ENCODE results near the gene NTRK3. TPM values are rescaled to one million over a fixed set of nuclear protein-coding genes. Genes with fewer than 3 reads are reported as not detected.

NTRK3 gene
- total RNA-seq, 4 donors from 2014 or later, result 0.51 to 22.2 (median 10.1) TPM

DNA sequence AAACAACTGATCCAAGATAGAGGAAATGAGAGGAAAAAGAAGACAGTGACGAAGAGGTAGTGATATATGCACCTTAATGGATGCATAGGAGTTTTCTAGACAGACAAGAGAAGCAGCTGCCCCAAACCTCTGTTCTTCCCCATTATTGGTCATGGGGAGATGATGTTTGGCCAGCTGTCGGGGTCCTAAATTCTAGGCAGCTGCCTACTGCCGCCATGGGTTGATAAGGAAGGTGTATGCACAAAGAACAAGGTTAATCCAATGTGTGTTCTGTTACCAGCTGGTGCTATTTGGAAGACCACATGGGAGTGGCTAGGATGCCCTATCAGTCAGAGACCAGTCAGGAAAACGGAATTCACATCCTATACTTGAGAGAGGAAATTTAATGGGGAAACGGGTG, 47.4 kb downstream of the NTRK3 start:
- TF ChIP-seq, protein P1, sequence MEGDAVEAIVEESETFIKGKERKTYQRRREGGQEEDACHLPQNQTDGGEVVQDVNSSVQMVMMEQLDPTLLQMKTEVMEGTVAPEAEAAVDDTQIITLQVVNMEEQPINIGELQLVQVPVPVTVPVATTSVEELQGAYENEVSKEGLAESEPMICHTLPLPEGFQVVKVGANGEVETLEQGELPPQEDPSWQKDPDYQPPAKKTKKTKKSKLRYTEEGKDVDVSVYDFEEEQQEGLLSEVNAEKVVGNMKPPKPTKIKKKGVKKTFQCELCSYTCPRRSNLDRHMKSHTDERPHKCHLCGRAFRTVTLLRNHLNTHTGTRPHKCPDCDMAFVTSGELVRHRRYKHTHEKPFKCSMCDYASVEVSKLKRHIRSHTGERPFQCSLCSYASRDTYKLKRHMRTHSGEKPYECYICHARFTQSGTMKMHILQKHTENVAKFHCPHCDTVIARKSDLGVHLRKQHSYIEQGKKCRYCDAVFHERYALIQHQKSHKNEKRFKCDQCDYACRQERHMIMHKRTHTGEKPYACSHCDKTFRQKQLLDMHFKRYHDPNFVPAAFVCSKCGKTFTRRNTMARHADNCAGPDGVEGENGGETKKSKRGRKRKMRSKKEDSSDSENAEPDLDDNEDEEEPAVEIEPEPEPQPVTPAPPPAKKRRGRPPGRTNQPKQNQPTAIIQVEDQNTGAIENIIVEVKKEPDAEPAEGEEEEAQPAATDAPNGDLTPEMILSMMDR (IDR thresholded peaks at IDR 0.05; ENCODE audit: low read depth), result no peak

DNA sequence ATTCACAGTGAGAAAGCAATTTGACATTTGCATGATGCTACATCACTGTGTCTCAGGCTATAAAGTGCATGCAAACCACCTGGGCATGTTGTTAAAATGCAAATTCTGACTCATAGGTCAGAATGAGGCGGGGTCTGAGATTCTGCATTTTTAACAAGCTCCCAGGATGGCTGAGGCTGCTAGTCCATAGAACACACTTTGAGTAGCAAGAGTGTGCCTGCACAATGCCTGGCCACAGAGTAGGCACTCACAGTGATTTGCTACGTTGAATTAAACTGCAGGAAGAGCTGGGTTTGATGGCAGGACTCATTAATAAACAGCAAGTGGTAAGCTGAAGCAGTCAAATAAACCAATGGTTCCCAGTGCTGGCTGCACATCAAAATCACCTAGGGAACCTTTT, 48.1 kb downstream of the NTRK3 start:
- TF ChIP-seq, protein P1 (IDR thresholded peaks at IDR 0.05; ENCODE audit: low read depth), result no peak

DNA sequence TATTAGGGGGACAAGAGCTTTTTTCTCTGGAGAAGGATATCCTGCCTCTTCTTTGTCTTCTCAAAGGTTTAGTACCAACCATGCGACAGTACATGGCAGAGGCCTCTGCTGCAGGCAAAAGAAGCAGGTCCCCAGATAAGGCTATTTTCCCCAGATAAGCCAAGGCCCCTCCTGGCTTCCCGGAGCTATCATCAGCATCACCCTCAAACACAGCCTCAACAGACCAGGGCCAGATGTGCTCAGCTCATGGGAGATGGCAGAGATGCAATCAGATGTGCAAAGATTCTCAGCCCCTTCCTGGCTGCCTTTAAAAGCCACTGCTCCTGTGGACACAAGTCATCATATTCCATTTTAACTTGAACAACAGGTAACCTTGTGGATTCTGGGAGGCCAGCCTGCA, 49.0 kb downstream of the NTRK3 start:
- TF ChIP-seq, protein P1 (IDR thresholded peaks at IDR 0.05; ENCODE audit: low read depth), result no peak

DNA sequence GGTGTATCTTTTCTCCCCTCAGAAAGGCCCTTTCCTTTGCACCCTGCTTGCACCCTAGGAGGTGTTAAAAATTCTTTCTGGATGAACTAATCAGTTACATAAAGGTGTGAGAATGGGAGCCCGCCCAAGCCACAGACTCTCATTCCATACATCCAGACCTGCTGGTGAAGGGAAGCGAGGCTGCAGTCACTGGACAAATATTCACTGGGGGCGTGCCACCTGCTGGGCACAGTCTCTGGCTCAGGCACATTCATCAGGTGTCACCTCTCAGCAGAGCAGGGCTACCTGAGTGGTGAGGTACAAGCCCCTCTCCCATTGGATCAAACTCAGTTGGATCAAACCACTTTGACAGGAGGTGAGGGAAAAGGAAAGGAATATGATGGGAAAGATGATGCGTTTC, 52.0 kb downstream of the NTRK3 start:
- TF ChIP-seq, protein P1 (IDR thresholded peaks at IDR 0.05; ENCODE audit: low read depth), result no peak

DNA sequence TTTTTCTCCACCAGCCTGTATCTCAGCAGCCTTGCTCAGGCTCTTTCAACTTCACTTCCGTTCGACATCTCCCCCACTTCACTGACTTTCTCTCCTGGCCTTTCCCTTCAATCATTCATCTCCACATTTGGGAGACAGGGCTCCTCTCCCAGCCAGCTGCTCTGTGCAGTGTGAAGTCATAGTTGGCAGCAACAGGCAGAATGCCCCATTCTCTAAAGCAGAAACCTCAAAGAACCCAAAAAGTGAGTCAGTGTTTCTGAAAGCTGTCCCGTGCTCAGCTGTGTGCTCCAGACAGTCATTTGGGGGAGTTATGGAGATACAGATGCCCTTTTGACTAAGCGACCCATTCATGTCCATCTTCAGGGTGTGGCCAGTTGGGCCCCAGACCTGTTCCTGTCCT, 54.3 kb downstream of the NTRK3 start:
- TF ChIP-seq, protein P1 (IDR thresholded peaks at IDR 0.05; ENCODE audit: low read depth), result no peak

DNA sequence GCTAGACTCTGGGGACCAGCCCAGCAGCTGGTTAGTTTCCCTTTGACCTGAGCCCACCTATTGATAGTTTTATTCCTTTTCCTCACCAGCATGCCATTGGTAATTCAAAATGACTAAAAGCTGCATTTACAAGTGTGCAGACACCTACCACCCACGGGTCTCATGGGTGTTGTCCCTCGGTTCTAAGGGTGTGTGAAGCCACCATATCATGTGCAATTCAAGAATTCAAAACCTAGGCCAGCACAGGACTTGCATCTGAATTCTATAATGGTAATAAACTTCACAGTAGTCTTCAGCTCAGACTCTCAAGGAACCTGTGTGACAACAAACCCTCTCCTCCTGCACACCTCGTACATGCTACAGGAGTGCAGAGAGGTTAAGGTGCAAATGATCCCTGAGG, 55.3 kb downstream of the NTRK3 start:
- TF ChIP-seq, protein P1 (IDR thresholded peaks at IDR 0.05; ENCODE audit: low read depth), result no peak

DNA sequence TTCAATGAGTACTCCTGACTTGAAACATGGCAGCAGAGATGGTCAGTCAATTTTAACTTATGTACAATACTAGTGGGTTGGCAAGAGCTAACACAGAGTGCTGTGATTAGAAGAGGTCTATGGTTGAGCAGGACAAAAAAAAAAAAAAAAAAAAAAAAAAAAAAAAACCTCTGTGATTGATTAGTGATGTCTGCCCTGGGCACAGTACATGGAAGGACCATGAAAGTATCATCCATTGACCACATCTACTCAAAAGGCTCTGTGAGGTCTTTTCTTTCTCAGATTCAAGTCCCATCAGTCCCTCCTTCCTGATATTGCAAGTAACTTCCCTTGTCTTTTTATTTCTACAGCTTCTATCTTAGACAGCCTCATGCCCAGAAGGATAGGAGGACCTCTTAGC, 59.6 kb downstream of the NTRK3 start:
- TF ChIP-seq, protein P1 (IDR thresholded peaks at IDR 0.05; ENCODE audit: low read depth), result no peak
